GM19467 (cell line): Measurements from ENCODE around the gene FKBP10.
"Not testable (repeated sequence)": the region's sequence is repeated elsewhere in the genome, so short reads cannot be mapped to it uniquely, and the experiment has no call there.

Source experiments
- ATAC-seq: cut with Tn5 transposase; IDR thresholded peaks from one replicate; pipeline ENCODE4 v1.9.1; 2021; ENCODE audit warnings: mild to moderate bottlenecking, moderate library complexity; ENCODE audit not compliant: unreplicated experiment

FKBP10 gene

DNA sequence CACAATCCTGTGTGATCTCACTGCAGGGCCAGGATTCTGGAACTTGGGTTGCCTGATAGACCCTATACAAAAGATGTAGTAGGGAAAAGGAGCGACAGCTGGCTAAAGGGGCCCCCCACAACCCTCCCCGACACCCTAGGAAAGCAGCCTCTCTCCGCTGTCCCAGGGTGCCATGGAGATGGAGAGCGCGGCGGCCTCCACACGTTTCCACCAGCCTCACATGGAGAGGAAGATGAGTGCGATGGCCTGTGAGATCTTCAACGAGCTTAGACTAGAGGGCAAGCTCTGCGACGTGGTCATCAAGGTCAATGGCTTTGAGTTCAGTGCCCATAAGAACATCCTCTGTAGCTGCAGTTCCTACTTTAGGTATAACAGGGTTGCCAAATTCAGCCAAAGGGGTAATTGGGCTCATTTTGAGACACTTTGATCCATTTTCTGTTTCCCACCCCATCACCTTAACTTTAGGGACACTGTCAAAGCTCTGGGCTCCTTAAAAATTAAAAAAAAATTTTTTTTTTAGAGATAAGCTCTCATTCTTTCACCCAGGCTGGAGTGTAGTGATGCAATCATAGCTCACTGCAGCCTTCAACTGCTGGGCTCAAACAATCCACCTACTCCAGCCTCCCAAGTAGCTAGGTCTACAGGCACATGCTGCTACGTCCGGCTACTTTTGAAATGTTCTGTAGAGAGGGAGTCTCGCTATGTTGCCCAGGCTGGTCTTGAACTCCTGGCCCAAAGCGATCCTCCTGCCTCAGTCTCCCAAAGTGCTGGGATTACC lies 25.1 kb downstream of the FKBP10 start, which contains the start of gene KLHL10:
TSS of gene KLHL10 (plus strand) at position 65 of the 778 bp plus-strand sequence. CDS start at position 173, 108 bp downstream.
- no peak for ATAC-seq

DNA sequence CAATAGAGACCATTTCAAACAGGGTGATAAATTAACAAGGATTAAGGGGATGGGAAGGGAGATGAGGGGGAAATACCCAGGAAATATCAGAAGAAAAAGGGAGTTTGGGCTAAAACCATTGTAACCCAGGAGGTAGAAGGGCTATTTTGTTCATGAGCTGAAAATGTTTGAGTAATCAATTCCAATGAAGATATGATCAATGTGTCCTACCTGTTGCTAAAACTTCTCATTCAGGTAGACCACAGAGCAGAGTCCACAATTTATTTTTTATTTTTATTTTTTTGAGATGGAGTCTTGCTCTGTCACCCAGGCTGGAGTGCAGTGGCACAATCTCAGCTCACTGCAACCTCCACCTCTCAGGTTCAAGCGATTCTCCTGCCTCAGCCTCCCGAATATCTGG lies 26.6 kb downstream of the FKBP10 start:
- ATAC-seq, result not testable (repeated sequence)

- not testable (repeated sequence) for ATAC-seq
Observed at GRCh38 chr17:41840781-41841180, 28.0 kb downstream of the FKBP10 start.

DNA sequence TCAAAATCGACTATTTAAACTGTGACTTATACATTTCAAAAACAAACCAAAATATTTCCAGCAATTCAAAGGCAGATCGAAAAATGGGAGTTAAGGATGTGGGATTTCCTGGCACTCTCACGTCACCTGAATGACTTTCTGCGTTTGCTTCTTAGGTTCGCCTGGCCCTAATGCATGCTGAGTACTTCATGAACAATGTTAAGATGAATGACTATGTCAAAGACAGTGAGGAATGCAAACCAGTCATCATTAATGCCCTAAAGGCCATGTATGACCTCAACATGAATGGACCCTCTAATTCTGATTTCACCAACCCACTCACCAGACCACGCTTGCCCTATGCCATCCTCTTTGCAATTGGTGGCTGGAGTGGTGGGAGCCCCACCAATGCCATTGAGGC lies 32.2 kb downstream of the FKBP10 start:
- no peak for ATAC-seq

GRCh38 chr17:41848788-41849187 lies 36.0 kb downstream of the FKBP10 start:
- ATAC-seq, result no peak

DNA sequence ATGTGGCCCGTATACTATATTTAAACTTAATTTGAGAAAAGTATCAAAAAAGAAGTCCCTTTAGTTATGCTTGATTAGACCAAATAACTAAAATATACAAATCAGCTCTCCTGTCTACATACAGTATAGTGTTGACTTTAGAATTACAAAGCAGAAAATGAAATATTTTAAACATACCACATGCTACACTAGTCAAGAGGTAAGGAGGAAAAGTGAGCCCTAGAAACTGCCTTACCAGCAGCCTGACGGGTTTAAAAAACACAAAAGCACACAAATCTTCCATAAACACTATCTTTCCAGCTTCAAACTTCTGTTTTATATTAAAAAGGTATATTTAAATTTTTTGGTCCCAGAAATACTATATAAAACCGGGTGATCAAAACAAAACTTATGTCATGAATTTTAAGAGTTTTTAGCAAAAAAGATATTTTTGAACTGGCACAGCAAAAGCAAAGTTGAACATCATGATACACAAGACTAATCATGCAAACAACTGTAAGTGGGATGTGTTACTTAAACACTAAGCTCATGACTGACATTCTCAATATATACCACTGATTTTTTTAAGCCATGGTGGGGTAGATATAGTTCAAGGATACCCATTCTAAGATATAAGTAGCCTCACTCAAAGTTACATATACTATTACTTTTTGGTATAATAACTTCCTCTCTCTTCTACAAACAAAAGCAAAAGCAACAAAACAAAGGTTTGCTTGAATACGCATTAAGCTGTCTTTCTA lies 36.6 kb downstream of the FKBP10 start:
- ATAC-seq, result no peak

GRCh38 chr17:41851382-41851781 lies 38.6 kb downstream of the FKBP10 start:
- not testable (repeated sequence) for ATAC-seq

GRCh38 chr17:41860254-41860931 lies 47.6 kb downstream of the FKBP10 start:
- no peak for ATAC-seq

- ATAC-seq, result no peak
Observed at GRCh38 chr17:41863074-41863848, 50.5 kb downstream of the FKBP10 start.

DNA sequence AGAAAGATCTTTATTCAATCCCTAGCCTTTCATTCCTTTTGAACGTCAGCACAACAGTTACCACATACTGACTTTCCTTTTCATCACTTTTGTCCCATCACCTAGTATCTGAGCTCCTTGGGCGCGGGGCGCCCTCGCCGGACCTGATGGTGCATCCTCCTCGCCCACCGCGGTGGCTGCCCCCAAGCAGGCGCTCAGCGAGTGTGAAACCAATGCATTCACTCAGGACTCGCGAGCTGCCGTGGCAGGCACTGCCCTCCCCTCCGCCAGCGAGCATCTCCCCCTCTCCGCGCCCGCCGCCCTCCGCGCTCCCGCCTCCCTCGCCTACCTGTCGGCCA lies 51.7 kb downstream of the FKBP10 start:
- peak; percentile 26 for ATAC-seq

DNA sequence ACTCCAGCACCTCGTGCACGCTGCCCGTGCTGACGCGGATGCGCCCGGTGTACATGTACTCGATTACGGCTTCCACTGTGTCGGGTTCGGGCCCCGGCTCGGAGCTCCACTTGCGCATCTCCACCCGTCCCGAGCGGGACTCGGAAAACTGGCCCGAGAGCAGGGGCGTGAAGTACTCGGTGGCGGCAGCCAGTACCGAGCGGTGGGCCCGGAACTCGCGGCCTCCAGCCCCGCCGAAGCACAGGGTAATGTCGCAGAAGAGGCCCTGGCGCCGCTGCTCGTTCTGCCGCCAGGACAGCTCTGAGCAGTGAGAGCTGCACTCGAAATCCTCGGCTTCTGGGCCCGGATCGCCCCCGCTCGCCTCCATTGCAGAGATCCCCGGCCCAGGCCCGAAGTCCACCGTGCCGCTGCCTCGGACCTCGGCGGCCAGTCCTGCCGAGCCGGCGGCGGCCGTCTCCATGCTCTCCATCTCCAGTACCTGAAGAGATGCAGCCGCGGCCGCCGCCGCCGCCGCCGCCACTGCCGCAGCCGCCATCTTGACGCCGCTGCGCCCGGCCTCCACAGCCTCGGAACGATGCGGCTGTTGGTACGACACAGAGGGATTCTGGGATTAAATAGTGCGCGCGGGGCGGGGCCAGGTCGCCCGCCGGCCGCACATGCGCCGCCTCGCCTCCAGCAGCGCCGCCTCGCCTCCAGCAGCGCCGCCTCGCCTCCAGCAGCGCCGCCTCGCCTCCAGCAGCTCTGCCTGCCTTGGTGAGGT lies 52.2 kb downstream of the FKBP10 start, which contains the start of gene KLHL11:
TSS of gene KLHL11 (minus strand) at position 588 of the 760 bp plus-strand sequence. CDS start at position 535, 53 bp downstream.
- ATAC-seq, result peak; percentile 79

DNA sequence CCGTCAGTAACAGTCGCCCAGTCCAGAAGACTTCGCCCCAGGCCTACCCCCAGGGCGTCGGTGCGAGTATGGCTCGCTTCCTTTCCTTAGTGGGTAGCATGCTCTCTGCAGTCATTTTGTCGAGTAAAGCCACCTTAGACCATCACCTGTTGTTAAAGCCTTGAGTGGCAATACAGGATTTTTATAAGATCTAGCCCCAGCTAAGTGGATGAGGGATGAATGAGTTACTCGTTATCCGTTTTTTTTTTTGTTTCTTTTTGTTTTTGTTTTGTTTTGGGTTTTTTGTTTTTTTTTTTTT lies 52.7 kb downstream of the FKBP10 start:
- ATAC-seq, result no peak

GRCh38 chr17:41868568-41868967 lies 55.8 kb downstream of the FKBP10 start:
- ATAC-seq, result no peak

DNA sequence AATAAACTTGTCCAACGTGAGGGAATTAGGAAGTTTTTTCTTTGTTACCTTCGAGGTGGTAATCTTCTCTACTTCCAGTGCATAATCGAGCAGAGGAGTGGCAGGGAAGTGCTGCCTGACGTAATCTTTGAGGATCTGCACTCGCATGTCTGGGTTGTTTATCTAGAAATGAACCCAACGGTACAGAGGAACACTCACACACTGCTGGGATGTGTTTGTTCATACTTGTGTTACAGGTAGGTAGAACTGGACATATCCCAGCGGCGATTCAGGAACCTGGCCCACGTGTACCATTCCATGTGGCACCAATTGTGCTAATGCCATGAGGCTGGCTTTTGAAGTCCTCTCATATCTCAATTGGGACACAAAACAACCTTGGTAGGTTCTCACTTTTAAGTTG lies 56.6 kb downstream of the FKBP10 start:
- no peak for ATAC-seq

DNA sequence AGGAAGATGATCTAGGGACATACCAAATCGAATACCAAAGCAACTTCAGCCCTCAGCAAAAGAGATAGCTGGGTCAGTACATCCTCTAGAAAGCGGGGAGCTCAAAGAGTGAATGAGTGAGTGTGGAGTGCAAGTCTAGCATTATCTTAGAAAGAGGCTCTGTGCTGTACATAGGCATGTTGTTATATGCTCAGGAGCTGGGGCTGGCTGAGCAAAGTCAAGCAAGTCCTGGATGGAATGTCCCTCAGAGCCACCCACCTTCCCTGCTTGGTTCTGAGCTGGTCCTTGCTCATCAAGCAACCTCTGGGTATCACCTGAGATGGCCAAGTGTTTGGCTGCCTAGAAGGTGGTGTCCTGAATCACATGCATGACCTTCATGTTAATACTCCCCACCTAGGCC lies 57.3 kb downstream of the FKBP10 start:
- ATAC-seq, result no peak

DNA sequence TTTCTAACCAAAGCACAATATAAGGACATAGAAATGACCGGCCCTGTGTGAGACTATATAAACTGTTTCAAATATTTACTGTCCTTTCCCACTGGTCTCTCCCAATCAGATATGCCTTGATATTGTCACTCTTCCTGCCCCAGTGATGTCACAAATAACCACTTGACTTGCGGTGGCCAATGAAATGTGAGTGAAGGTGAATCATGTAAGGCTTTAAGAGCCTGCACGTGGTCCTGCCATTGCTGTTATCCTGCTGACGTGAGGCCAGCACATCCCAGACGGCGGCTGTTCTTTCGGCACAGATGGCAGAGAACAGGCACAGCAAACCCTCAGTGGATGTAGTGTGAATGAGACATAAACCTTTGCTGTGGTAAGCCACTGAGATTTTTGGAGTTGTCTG lies 57.8 kb downstream of the FKBP10 start:
- no peak for ATAC-seq

DNA sequence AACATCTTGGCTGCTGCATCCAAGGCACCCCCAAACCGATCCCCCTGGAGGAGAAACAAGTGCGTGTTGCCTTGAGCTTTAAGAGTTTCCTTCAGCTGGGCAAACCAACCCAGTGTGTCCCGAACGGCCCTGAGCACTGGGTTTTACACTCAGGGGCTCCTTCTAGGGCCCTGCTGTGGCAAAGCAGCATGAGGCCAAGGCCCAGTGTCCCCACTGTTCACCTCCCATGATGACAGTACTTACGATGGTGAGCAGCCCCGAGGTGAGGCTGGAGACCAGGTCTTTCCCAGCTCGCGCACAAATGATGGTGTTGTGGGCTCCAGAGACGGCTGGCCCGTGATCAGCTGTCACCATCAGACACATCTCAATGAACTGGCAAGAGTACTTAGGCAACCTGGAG lies 59.0 kb downstream of the FKBP10 start:
- no peak for ATAC-seq
